Left ventricle myocardium inferior (tissue), 1 donor: Measurements from ENCODE around the gene BLOC1S4. TPM values are rescaled to one million over a fixed set of nuclear protein-coding genes. Genes with fewer than 3 reads are reported as not detected.

ENCODE experiments used
- DNase-seq: peaks from one replicate; pipeline ENCODE4 v3.0.0-alpha.2; 2020
- H3K27ac ChIP-seq: fragments of 200-600 bp; replicated peaks from 2 replicates; pipeline ENCODE4 v1.8.0; 2021
- H3K27me3 ChIP-seq: fragments of 200-600 bp; 2 replicates; pipeline ENCODE4 v1.8.0; 2021; ENCODE audit warnings: low read depth
- H3K36me3 ChIP-seq: fragments of 200-600 bp; 2 replicates; pipeline ENCODE4 v1.8.0; 2021
- H3K4me1 ChIP-seq: fragments of 200-600 bp; 2 replicates; pipeline ENCODE4 v1.8.0; 2021
- H3K4me3 ChIP-seq: fragments of 200-600 bp; 2 replicates; pipeline ENCODE4 v1.8.0; 2021; ENCODE audit warnings: mild to moderate bottlenecking, moderate library complexity
- H3K9me3 ChIP-seq: fragments of 200-600 bp; replicated peaks from 2 replicates; pipeline ENCODE4 v1.8.0; 2021
- intact Hi-C: fragments of 100-400 bp; cut with micrococcal nuclease; formaldehyde crosslinking; loops from one replicate; pipeline ENCODE4 v1.11.0; 2022
- total RNA-seq: library from RNA; stranded (reverse); fragmentation: NEBNext Ultra II Directional; extraction: Animal tissue kit (Norgen Biotek cat#: 25700); gene quantifications from one replicate; pipeline ENCODE4 v1.2.1, GENCODE V29; 2021
- TF ChIP-seq, protein P1 (sequence below): fragments of 200-600 bp; IDR thresholded peaks from 2 replicates; pipeline ENCODE4 v1.8.0; 2021; ENCODE audit warnings: antibody characterized with exemption, mild to moderate bottlenecking, borderline replicate concordance
- donor health status: DM: no; HTN: yes; CAD: no; lungs with severe emphysema.

Gene BLOC1S4
- total RNA-seq, 1 donor from 2014 or later: 7.1 TPM

DNA sequence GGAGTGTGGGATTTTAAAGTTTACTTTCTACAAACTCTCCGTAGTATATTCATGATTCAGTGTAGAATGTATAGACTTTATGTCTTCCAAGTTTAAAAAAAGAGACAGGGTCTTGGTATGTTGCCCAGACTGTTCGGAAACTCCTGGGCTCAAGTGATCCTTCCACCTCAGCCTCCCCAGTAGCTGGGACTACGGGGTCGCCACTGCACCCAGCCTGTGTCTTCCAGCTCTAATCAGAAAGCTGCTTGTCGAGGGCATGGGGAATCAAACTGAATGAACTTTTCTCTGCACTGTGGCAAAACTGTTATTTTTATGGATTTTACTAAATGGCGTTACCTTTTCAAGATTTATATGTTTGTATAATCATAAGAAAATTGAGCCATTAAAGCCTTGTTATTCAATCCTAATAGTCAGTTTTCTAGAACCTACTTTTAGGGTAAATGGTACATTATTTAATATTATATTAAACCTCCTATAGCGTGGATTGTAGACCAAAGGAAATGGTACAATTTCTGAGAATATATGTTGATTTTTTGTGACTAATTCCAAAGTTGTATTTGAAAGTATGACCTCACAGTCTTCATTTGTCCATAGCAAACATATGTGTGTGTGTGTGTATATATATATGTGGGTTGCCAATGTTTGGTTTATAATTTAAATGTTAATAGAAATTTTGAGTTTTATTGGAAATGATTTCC, 1.1 kb downstream of the BLOC1S4 start:
- intact Hi-C loops: loop anchor here (5.0 kb wide), 1 partner anchor 155 kb away; no protein-coding TSS in a partner anchor
- DNase-seq: no peak
- H3K36me3 ChIP-seq: no peaks in the 10 kb centered on the region
- TF ChIP-seq, protein P1, sequence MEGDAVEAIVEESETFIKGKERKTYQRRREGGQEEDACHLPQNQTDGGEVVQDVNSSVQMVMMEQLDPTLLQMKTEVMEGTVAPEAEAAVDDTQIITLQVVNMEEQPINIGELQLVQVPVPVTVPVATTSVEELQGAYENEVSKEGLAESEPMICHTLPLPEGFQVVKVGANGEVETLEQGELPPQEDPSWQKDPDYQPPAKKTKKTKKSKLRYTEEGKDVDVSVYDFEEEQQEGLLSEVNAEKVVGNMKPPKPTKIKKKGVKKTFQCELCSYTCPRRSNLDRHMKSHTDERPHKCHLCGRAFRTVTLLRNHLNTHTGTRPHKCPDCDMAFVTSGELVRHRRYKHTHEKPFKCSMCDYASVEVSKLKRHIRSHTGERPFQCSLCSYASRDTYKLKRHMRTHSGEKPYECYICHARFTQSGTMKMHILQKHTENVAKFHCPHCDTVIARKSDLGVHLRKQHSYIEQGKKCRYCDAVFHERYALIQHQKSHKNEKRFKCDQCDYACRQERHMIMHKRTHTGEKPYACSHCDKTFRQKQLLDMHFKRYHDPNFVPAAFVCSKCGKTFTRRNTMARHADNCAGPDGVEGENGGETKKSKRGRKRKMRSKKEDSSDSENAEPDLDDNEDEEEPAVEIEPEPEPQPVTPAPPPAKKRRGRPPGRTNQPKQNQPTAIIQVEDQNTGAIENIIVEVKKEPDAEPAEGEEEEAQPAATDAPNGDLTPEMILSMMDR: no peak
- no peaks in the 10 kb centered on the region for H3K27me3 ChIP-seq
- peak overlapping the region; percentile 98 for H3K27ac ChIP-seq
- H3K4me3 ChIP-seq: peak overlapping the region; percentile 81
- H3K4me1 ChIP-seq: peaks cover 41% of the 10 kb centered on the region
- no peaks in the 10 kb centered on the region for H3K9me3 ChIP-seq

DNA sequence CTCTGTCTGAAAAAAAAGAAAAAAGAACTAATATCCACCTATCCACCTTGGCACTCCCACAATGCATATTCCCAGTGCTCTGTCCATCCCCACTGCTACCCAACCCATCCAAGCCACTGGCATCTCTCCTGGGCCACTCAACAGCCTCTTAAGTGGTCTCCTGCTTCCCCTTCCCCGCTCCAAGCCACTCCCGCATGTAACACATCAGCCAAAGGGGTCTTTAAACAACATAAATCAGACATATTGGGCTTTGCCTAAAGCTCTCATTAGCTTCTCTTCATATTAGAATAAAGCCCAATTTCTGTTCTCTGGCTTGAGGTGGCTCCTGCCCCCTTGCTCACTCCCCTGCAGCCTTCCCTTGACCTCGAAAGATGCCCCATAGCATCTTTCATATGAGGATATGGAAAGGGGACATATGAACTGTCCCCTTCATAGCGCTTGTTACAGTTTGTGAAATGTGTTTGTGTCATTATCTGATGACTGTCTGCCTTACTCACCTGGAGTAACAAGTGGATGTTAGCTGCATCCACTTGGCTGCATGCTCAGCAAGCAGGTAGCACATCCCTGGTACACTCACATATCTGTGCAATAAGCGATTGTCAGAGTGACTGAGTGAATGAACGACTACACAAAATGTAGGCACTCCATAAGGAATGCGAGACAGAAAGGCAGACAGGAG, 3.1 kb downstream of the BLOC1S4 start:
- intact Hi-C loops: loop anchor here (5.0 kb wide), 1 partner anchor 153 kb away; no protein-coding TSS in a partner anchor

DNA sequence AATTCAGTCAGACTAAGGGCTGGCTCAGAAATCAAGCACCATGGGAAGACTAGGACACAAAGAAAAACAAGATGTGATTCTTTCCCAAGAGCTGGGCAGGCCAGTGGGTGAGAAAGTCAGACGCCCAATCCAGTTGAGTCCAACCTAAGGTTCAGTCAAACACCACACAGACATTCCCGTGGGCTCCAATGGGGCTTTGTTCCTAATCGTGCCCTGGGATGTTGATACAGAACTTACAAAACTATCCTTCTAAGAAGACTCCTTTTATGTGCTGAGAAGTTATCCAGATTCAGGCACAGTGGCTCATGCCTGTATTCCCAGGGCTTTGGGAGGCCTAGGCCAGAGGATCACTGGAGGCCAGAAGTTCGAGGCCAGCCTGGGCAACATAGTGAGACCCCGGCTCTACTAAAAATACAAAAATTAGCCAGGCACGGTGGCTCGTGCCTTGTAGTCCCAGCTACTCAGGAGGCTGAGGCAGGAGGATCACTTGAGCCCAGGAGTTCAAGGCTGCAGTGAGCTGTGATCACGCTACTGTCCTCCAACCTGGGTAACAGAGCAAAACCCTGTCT, 3.7 kb downstream of the BLOC1S4 start:
- intact Hi-C loops: loop anchor here (5.0 to 10.0 kb wide), 2 partner anchors 153 to 335 kb away; no protein-coding TSS in a partner anchor
- Histone ChIP-seq H3K27ac (no peak overlapping the region), H3K27me3 (no peaks in the 10 kb centered on the region), H3K4me3 (no peak overlapping the region), H3K4me1 (peaks cover 41% of the 10 kb centered on the region), H3K9me3 (no peaks in the 10 kb centered on the region), H3K36me3 (no peaks in the 10 kb centered on the region)
- DNase-seq: no peak
- TF ChIP-seq, protein P1: no peak

More for the DNA sequence above, 3.1 kb downstream of the BLOC1S4 start:
- H3K4me3 ChIP-seq: no peak overlapping the region
- peaks cover 41% of the 10 kb centered on the region for H3K4me1 ChIP-seq
- no peak for DNase-seq
- TF ChIP-seq, protein P1: no peak
- H3K9me3 ChIP-seq: no peaks in the 10 kb centered on the region
- no peaks in the 10 kb centered on the region for H3K27me3 ChIP-seq
- H3K36me3 ChIP-seq: no peaks in the 10 kb centered on the region
- H3K27ac ChIP-seq: no peak overlapping the region

DNA sequence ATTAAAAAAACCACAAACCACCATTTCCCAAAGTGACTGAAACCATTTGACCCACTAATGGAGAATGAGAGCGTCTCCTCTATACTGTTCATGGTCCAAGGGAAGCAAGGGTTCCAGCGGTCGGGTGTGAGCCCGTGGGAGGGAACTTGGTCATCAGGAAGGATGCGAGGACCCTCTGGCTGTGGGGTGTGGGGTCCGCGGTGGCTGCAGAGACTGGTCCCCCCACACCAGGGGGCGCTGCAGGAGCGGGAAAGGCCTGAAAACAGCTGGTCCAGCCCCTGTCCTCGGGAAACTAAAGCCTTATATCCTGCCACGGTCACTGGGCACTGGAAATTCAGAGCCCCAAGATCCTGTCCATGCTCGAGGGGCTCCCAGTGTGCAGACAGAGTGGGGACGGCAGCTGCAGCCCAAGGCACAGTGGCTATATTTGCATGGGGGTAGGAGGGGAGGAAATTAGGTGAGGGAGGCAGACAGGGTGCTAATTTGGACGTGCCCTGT, 4.3 kb downstream of the BLOC1S4 start:
- Histone ChIP-seq H3K36me3 (no peaks in the 10 kb centered on the region), H3K4me3 (no peak overlapping the region), H3K9me3 (no peaks in the 10 kb centered on the region), H3K4me1 (peaks cover 39% of the 10 kb centered on the region), H3K27me3 (no peaks in the 10 kb centered on the region), H3K27ac (no peak overlapping the region)
- DNase-seq: peak; percentile 83
- TF ChIP-seq, protein P1: peak; percentile 93
- intact Hi-C loops: loop anchor here (10.0 kb wide), 1 partner anchor 335 kb away; no protein-coding TSS in a partner anchor

DNA sequence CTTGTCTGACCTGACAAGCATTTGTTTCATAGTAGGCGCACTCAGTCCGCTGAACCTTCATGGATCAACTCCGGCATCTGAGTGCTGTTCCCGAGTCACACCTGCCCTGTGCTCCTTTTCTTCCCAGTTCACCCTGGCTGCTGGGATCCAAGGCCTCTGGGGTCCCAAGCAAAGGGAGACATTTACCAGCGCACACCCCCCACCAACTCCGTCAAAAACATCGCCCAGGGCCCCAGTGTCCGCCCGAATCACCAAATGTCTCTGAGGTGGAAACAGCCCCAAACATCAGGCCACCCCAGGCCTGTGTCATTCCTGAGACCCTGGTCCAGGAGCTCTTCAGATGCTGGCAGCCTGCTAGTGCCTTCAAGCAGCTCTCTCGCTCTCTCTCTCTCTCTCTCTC, 5.1 kb downstream of the BLOC1S4 start:
- no peak for DNase-seq
- TF ChIP-seq, protein P1: no peak
- H3K27ac ChIP-seq: no peak overlapping the region
- intact Hi-C loops: loop anchor here (10.0 kb wide), 1 partner anchor 334 kb away; no protein-coding TSS in a partner anchor
- H3K9me3 ChIP-seq: no peaks in the 10 kb centered on the region
- H3K4me3 ChIP-seq: no peak overlapping the region
- H3K36me3 ChIP-seq: no peaks in the 10 kb centered on the region
- H3K27me3 ChIP-seq: no peaks in the 10 kb centered on the region
- H3K4me1 ChIP-seq: peaks cover 34% of the 10 kb centered on the region
